CD4-positive, alpha-beta T cell (primary cell): ENCODE data around the gene AIFM2. TPM values are rescaled to one million over a fixed set of nuclear protein-coding genes. Genes with fewer than 3 reads are reported as not detected.

Experiments used
- ATAC-seq: fragments of 200-7000 bp; cut with Tn5 transposase; one replicate; pipeline ENCODE4 v1.10.0; 2022; ENCODE audit warnings: mild to moderate bottlenecking; ENCODE audit not compliant: poor library complexity
- CTCF ChIA-PET: fragments of 350-600 bp; sonication (Branson Sonifier 250); formaldehyde crosslinking; loops from one replicate; lab custom pipeline; 2021; ENCODE audit warnings: antibody characterized with exemption, inconsistent platforms; lab: Charles Lee
- POLR2A ChIA-PET: fragments of 350-600 bp; sonication (Branson Sonifier 250); formaldehyde crosslinking; loops from one replicate; lab custom pipeline; 2021; ENCODE audit warnings: antibody characterized with exemption, inconsistent platforms; lab: Charles Lee
- DNase-seq, 14 experiments: peaks; one replicate each; pipeline ENCODE4 v3.0.0-alpha.2; 2013 to 2020; ENCODE audit warnings: mixed read lengths in 2 of 14
- H3K27ac ChIP-seq, 2 donors: one replicate each; pipeline versions ENCODE4 v1.5.1 to v1.7.0; 2013; ENCODE audit warnings: low read length in 2 of 2, low read depth in 1 of 2, mild to moderate bottlenecking in 1 of 2
- H3K27me3 ChIP-seq, 2 experiments: 1 replicate in 1 of 2; 2 replicates in 1 of 2; pipeline versions ENCODE4 v1.6.1 to v1.7.0; 2013; ENCODE audit warnings: low read length in 2 of 2, control low read depth in 1 of 2, mild to moderate bottlenecking in 1 of 2, moderate library complexity in 1 of 2; ENCODE audit not compliant: insufficient read depth in 2 of 2, control insufficient read depth in 1 of 2
- H3K36me3 ChIP-seq: one replicate; pipeline ENCODE4 v1.6.1; 2013; ENCODE audit warnings: low read length, control low read depth; ENCODE audit not compliant: insufficient read depth
- H3K4me1 ChIP-seq: one replicate; pipeline ENCODE4 v1.6.1; 2013; ENCODE audit warnings: low read length, control low read depth; ENCODE audit not compliant: insufficient read depth
- H3K4me3 ChIP-seq: one replicate; pipeline ENCODE4 v1.5.1; 2013; ENCODE audit warnings: mild to moderate bottlenecking, low read length, moderate library complexity
- H3K9me3 ChIP-seq, 2 experiments: 1 replicate in 1 of 2; 2 replicates in 1 of 2; pipeline versions ENCODE4 v1.6.1 to v1.7.0; 2013; ENCODE audit warnings: low read length in 2 of 2, mild to moderate bottlenecking in 2 of 2, control low read depth in 1 of 2, moderate library complexity in 1 of 2; ENCODE audit not compliant: control insufficient read depth in 1 of 2, insufficient read depth in 1 of 2
- H3K27ac Mint-ChIP-seq: one replicate; pipeline ENCODE4 v1.8.0; 2020; ENCODE audit warnings: mixed read lengths
- H3K27me3 Mint-ChIP-seq: one replicate; pipeline ENCODE4 v1.8.0; 2021; ENCODE audit warnings: mixed read lengths
- H3K36me3 Mint-ChIP-seq: one replicate; pipeline ENCODE4 v1.8.0; 2021; ENCODE audit warnings: low read depth, mixed read lengths
- H3K4me1 Mint-ChIP-seq: one replicate; pipeline ENCODE4 v1.8.0; 2021; ENCODE audit warnings: low read depth, mixed read lengths
- H3K4me3 Mint-ChIP-seq: one replicate; pipeline ENCODE4 v1.8.0; 2020; ENCODE audit warnings: mild to moderate bottlenecking, mixed read lengths
- H3K9me3 Mint-ChIP-seq: one replicate; pipeline ENCODE4 v1.8.0; 2020; ENCODE audit warnings: mixed read lengths
- CTCF ChIP-seq: fragments of 200-600 bp; IDR thresholded peaks from one replicate; pipeline ENCODE4 v1.8.0; 2022; ENCODE audit warnings: antibody characterized with exemption, mild to moderate bottlenecking
- intact Hi-C, 2 experiments: fragments of 100-400 bp; cut with DNase I in 1 of 2; cut with micrococcal nuclease in 1 of 2; formaldehyde crosslinking; loops; one replicate each; pipeline versions ENCODE4 v1.15.1 to v1.9.0; 2023 to 2025; cut with DNase I, micrococcal nuclease
- total RNA-seq, 174 experiments: library from RNA in 2 of 174; stranded (reverse) in 2 of 174; gene quantifications; one replicate each; pipeline ENCODE4 v1.2.3 and lab custom pipeline; 2021 to 2026

Gene AIFM2
- total RNA-seq, 2 experiments from 2014 or later, result 2.3 to 2.5 TPM

- CTCF ChIA-PET, result interaction anchor here (1.4 kb wide), 1 partner anchor 28 kb away, joined by 4 read pairs; the partner anchor contains the start of gene TYSND1
- POLR2A ChIA-PET, result interaction anchor here (1.4 kb wide), 1 partner anchor 26 kb away, joined by 4 read pairs; no protein-coding TSS in a partner anchor
- Mint-ChIP-seq H3K9me3 (no peaks in the 10 kb centered on the region), H3K4me1 (peaks cover 6% of the 10 kb centered on the region), H3K36me3 (peaks cover 20% of the 10 kb centered on the region), H3K4me3 (no peak overlapping the region), H3K27me3 (no peaks in the 10 kb centered on the region), H3K27ac (no peak overlapping the region)
- Histone ChIP-seq H3K4me1 (peaks cover 9% of the 10 kb centered on the region), H3K27ac (no peak overlapping the region), H3K9me3 (no peaks in the 10 kb centered on the region), H3K27me3 (no peaks in the 10 kb centered on the region), H3K36me3 (peaks cover 11% of the 10 kb centered on the region), H3K4me3 (no peak overlapping the region)
- TF ChIP-seq CTCF, result no peak
- no peak for ATAC-seq
- no peak for DNase-seq
- intact Hi-C loops, result loop anchor here in 1 of 2 experiments (10.0 kb wide), 1 partner anchor 247 kb away; no protein-coding TSS in a partner anchor
Measured at GRCh38 chr10:70118196-70118595, 14.4 kb downstream of the AIFM2 start.

- intact Hi-C loops, result loop anchor here in 1 of 2 experiments (2.0 to 10.0 kb wide), 2 partner anchors 27 to 247 kb away; no protein-coding TSS in a partner anchor
- H3K4me1 Mint-ChIP-seq, result peaks cover 6% of the 10 kb centered on the region
- Histone ChIP-seq H3K36me3 (peaks cover 15% of the 10 kb centered on the region), H3K9me3 (no peaks in the 10 kb centered on the region), H3K4me1 (peaks cover 9% of the 10 kb centered on the region), H3K27ac (no peak overlapping the region), H3K4me3 (no peak overlapping the region), H3K27me3 (no peaks in the 10 kb centered on the region)
- no peak overlapping the region for H3K27ac Mint-ChIP-seq
- DNase-seq (no peak), ATAC-seq (no peak)
- CTCF ChIA-PET, result interaction anchor here (1.4 kb wide), 1 partner anchor 28 kb away, joined by 4 read pairs; the partner anchor contains the start of gene TYSND1
- no peak overlapping the region for H3K4me3 Mint-ChIP-seq
- no peaks in the 10 kb centered on the region for H3K27me3 Mint-ChIP-seq
- H3K9me3 Mint-ChIP-seq, result no peaks in the 10 kb centered on the region
- POLR2A ChIA-PET, result interaction anchor here (1.4 to 2.5 kb wide), 2 partner anchors 25 to 29 kb away, joined by 4 to 23 read pairs; partner anchors contain the start of gene TYSND1
- TF ChIP-seq CTCF, result no peak
- H3K36me3 Mint-ChIP-seq, result peaks cover 24% of the 10 kb centered on the region
Measured at GRCh38 chr10:70117646-70118045, 15.0 kb downstream of the AIFM2 start.

GRCh38 chr10:70115948-70116682 is 16.5 kb downstream of the AIFM2 start:
- peaks cover 9% of the 10 kb centered on the region for H3K4me1 ChIP-seq
- H3K36me3 Mint-ChIP-seq, result peaks cover 39% of the 10 kb centered on the region
- peak; percentile 90 for TF ChIP-seq CTCF
- no peaks in the 10 kb centered on the region for H3K9me3 ChIP-seq
- intact Hi-C loops, result loop anchor here in 1 of 2 experiments (2.0 to 10.0 kb wide), 2 partner anchors 29 to 249 kb away; no protein-coding TSS in a partner anchor
- no peak overlapping the region for H3K4me3 Mint-ChIP-seq
- CTCF ChIA-PET, result interaction anchor here (1.0 to 2.9 kb wide), 6 partner anchors 10 to 248 kb away, joined by 3 to 26 read pairs (median 5); partner anchors contain the start of gene TYSND1
- no peaks in the 10 kb centered on the region for H3K27me3 ChIP-seq
- DNase-seq (peak; percentile 26 to 76 (median 42)), ATAC-seq (peak; percentile 88)
- H3K4me3 ChIP-seq, result no peak overlapping the region
- peaks cover 29% of the 10 kb centered on the region for H3K36me3 ChIP-seq
- H3K27me3 Mint-ChIP-seq, result no peaks in the 10 kb centered on the region
- H3K27ac ChIP-seq, result no peak overlapping the region
- POLR2A ChIA-PET, result interaction anchor here (0.8 to 2.5 kb wide), 4 partner anchors 23 to 289 kb away, joined by 3 to 23 read pairs (median 6); partner anchors contain the start of gene TYSND1
- H3K27ac Mint-ChIP-seq, result no peak overlapping the region
- no peaks in the 10 kb centered on the region for H3K9me3 Mint-ChIP-seq
- H3K4me1 Mint-ChIP-seq, result peaks cover 6% of the 10 kb centered on the region
